T-helper 1 cell treated with Interleukin-12 subunit alpha and Interleukin-12 subunit beta and Interleukin-4 antibody, amounts not matched to agents 30 μg/mL and 1 μg/mL, for 36 hours (primary cell): ENCODE results near the gene CDKN2D.
A peak's percentile ranks its signal among the peaks of the same experiment; 100 is the strongest.
"Not testable (repeated sequence)": the region's sequence is repeated elsewhere in the genome, so short reads cannot be mapped to it uniquely, and the experiment has no call there.

Experiments used
- H3K27ac Mint-ChIP-seq: one replicate; pipeline ENCODE4 v1.8.0; 2021; ENCODE audit warnings: mild to moderate bottlenecking, mixed read lengths
- H3K27me3 Mint-ChIP-seq: one replicate; pipeline ENCODE4 v1.8.0; 2021; ENCODE audit warnings: low read depth, mixed read lengths
- H3K36me3 Mint-ChIP-seq: one replicate; pipeline ENCODE4 v1.8.0; 2021; ENCODE audit warnings: low read depth, mixed read lengths
- H3K4me1 Mint-ChIP-seq: one replicate; pipeline ENCODE4 v1.8.0; 2021; ENCODE audit warnings: low read depth, mixed read lengths
- H3K4me3 Mint-ChIP-seq: one replicate; pipeline ENCODE4 v1.8.0; 2021; ENCODE audit warnings: mild to moderate bottlenecking, moderate library complexity, mixed read lengths
- H3K9me3 Mint-ChIP-seq: one replicate; pipeline ENCODE4 v1.8.0; 2021; ENCODE audit warnings: mixed read lengths

CDKN2D gene

DNA sequence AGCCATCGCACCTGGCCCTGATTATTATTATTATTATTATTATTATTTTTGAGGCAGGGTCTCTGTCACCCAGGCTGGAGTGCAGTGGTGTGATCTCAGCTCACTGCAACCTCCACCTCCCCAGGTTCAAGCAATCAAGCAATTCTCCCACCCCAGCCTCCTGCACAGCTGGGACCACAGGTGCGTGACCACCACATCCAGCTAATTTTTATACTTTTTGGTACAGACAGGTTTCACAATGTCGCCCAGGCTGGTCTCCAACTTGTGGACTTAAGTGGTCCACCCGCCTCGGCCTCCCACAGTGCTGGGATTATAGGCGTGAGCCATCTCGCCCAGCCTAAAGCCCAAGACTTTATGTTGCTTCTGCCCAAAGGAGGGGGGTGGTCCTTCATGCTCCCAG is 24.4 kb upstream of the CDKN2D start:
- Mint-ChIP-seq H3K4me3 (no peak overlapping the region), H3K36me3 (no peaks in the 10 kb centered on the region), H3K27me3 (peaks cover 3% of the 10 kb centered on the region), H3K4me1 (peaks cover 14% of the 10 kb centered on the region), H3K27ac (no peak overlapping the region), H3K9me3 (no peaks in the 10 kb centered on the region)

DNA sequence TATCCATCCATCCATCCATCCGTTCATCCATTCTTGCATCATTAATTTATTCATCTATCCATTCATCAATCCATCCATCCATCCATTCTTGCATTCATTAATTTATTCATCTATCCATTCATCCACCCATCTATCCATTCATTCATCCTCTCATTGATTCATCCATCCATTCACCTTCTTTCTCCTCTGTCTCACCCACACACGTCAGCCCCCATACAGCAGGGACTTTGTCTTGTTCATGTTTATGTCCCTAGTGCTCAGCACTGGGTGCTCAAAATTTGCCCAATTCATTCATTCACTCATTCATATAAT is 19.0 kb upstream of the CDKN2D start:
- peaks cover 4% of the 10 kb centered on the region for H3K36me3 Mint-ChIP-seq
- no peak overlapping the region for H3K27ac Mint-ChIP-seq
- no peak overlapping the region for H3K4me3 Mint-ChIP-seq
- H3K9me3 Mint-ChIP-seq = no peaks in the 10 kb centered on the region
- H3K4me1 Mint-ChIP-seq = peaks cover 10% of the 10 kb centered on the region
- H3K27me3 Mint-ChIP-seq = peaks cover 17% of the 10 kb centered on the region

DNA sequence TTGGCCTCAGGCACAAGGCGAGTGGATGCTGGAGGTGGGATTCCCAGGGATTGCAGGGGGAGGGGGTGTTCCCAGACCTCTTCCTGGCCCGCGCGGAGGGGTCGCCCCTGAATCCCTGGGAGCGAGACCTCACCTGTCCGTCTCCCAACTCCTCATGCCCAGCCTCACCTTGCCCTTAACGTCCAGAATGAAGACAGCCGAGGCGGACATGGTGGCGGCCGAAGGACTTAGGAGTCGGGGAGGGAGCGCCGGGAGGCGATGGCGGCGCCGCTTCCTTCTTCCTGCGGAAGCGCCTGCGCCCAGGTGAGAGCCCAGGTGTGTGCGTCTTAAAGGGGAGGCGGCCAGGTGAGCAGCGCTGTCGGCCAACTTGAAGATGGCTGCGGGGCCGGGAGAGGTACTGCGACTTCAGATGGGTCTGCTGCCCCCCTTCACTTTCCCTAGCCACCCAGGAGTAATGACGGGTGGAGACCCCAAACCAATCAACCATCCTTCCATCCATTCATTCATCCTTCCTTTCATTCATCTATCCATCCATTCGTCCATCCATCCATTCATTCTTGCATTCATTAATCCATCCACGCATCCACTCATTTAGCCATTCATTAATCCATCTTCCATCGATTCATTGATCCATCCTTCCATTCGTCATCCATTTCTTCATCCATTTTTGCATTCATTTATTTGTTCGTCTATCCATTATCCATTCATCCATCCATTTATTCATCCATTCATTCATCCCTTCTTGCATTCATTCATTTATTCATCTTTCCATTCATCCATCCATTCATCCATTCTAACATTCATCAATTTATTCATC is 18.5 kb upstream of the CDKN2D start, which contains the start of gene AP1M2:
Gene AP1M2, minus strand, starts transcription at position 291 of the 817 bp plus-strand sequence. Its CDS starts 81 bp downstream, at position 210.
- H3K4me3 Mint-ChIP-seq = no peak within 1 kb of the TSS
- peaks cover 10% of the 10 kb centered on the region for H3K4me1 Mint-ChIP-seq
- H3K27ac Mint-ChIP-seq = no peak within 1 kb of the TSS
- H3K36me3 Mint-ChIP-seq = peaks cover 4% of the 10 kb centered on the region
- H3K9me3 Mint-ChIP-seq = no peaks in the 10 kb centered on the region
- H3K27me3 Mint-ChIP-seq = peaks cover 17% of the 10 kb centered on the region

DNA sequence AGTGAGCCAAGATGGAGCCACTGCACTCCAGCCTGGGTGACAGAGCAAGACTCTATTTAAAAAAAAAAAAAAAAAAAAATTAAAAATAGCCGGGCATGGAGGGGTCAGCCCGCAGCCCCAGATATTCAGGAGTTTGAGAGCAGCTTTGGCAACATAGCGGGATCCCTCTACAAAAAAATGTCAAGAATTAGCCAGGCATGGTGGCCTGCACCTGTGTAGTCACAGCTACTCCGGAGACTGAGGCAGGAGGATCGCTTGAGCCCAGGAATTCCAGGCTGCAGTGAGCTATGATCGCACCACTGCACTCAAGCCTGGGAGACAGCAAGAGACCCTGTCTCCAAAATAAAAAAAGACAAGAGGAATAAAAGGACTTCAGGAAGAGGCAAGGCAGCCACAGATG is 17.6 kb upstream of the CDKN2D start:
- H3K27me3 Mint-ChIP-seq = peaks cover 17% of the 10 kb centered on the region
- H3K4me3 Mint-ChIP-seq = no peak overlapping the region
- H3K4me1 Mint-ChIP-seq = peaks cover 12% of the 10 kb centered on the region
- no peaks in the 10 kb centered on the region for H3K9me3 Mint-ChIP-seq
- H3K36me3 Mint-ChIP-seq = peaks cover 4% of the 10 kb centered on the region
- no peak overlapping the region for H3K27ac Mint-ChIP-seq

DNA sequence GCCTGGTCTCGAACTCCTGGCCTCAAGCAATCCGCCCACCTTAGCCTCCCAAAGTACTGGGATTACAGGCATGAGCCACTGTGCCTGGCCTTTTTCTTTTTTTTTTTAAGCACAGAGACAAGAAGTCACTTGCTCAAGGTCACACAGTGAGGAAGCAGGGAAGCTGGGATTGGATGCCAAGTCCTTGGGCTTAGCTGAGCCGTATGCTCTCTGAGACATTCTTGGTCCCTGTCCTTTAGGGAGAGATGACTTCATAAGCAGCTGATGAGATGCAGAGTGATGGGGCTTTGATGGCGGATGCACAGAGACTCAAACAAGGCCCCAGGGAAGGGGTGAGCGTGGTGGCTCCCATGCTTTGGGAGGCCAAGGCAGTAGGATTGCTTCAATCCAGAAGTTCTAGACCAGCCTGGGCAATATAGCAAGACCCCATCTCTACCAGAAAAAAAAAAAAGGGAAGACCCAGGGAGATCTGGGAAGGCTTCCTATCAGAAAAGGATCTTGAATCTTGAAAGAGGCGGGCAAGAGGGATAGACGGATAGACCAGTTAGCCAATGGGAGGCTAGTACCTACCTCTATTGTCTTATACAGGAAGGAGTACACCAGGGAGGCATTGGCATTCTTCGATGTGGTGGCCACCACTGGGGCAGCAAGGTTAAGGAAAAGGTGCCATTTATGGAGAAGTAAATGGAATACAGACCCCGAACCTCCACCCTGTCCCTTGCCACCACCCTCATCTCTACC is 14.4 kb upstream of the CDKN2D start:
- peaks cover 4% of the 10 kb centered on the region for H3K36me3 Mint-ChIP-seq
- H3K4me3 Mint-ChIP-seq = no peak overlapping the region
- H3K9me3 Mint-ChIP-seq = no peaks in the 10 kb centered on the region
- no peak overlapping the region for H3K27ac Mint-ChIP-seq
- H3K4me1 Mint-ChIP-seq = peaks cover 18% of the 10 kb centered on the region
- peaks cover 17% of the 10 kb centered on the region for H3K27me3 Mint-ChIP-seq

DNA sequence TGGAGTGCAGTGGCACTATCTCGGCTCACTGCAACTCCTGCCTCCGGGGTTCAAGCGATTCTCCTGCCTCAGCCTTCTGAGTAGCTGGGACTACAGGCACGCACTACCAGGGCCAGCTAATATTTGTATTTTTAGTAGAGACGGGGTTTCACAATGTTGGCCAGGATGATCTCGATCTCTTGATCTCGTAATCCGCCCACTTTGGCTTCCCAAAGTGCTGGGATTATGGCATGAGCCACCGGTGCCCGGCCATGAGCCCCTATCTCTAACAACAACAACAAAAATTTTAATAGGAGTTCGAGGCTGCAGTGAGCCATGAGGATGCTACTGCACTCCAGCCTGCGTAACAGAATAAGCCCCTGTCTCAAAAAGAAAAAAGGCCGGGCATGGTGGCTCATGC is 13.3 kb upstream of the CDKN2D start:
- peaks cover 8% of the 10 kb centered on the region for H3K27me3 Mint-ChIP-seq
- H3K9me3 Mint-ChIP-seq = no peaks in the 10 kb centered on the region
- H3K27ac Mint-ChIP-seq = no peak overlapping the region
- H3K4me1 Mint-ChIP-seq = peaks cover 12% of the 10 kb centered on the region
- H3K4me3 Mint-ChIP-seq = no peak overlapping the region
- no peaks in the 10 kb centered on the region for H3K36me3 Mint-ChIP-seq

DNA sequence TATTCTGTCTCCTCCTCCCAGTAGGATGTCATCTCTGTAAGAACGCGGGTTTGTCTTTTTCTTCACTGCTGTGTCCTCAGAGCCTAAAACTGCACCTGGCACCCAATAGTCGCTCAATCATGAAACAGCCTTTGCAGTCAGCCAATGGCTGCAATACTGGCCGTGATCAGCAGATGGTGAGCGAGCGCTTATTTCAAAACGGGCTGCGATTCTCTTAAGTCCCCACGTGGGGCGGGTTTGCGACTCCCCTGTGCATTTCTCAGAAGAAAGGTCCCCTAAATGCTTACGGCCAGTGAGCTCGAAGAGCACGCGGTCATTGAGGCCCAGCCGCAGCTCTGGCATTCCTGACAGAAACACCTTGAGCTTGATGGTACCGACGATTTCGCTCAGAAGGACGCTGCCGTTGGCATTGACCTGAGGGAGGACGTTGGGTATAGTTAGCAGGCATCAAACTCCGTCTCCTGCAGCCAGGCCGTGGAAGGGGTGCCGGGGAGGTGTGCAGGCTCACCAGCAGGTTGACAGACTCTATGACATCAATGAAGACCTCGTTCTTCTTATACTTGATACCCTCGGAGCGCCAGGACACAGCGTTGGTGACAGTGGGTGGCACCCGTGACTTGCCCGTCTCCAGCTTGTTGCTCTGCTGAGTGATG is 12.3 kb upstream of the CDKN2D start:
- Mint-ChIP-seq H3K27me3 (peaks cover 8% of the 10 kb centered on the region), H3K4me3 (no peak overlapping the region)

DNA sequence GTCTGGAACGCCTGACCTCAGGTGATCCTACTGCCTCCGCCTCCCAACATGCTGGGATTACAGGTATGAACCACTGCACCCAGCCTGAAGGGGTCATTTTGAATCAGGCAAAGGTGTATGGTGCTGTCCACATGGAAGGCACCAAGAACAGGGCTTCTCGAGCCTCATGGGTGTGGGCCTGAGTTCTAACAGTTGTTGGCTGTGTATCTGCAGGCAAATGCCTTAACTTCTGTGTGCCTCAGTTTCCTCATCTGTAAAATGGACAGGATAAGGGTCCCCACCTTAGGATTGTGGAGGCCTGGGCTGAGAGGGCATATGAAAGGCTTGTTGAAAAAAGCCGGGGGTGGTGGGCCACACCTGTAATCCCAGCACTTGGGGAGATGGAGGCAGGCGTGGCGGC is 9.2 kb upstream of the CDKN2D start:
- H3K27me3 Mint-ChIP-seq = peaks cover 4% of the 10 kb centered on the region
- H3K4me1 Mint-ChIP-seq = peaks cover 16% of the 10 kb centered on the region
- H3K27ac Mint-ChIP-seq = no peak overlapping the region
- no peak overlapping the region for H3K4me3 Mint-ChIP-seq
- H3K9me3 Mint-ChIP-seq = no peaks in the 10 kb centered on the region
- H3K36me3 Mint-ChIP-seq = no peaks in the 10 kb centered on the region

More for the DNA sequence above, 12.3 kb upstream of the CDKN2D start:
- H3K36me3 Mint-ChIP-seq = no peaks in the 10 kb centered on the region
- H3K9me3 Mint-ChIP-seq = no peaks in the 10 kb centered on the region
- peaks cover 12% of the 10 kb centered on the region for H3K4me1 Mint-ChIP-seq
- no peak overlapping the region for H3K27ac Mint-ChIP-seq

DNA sequence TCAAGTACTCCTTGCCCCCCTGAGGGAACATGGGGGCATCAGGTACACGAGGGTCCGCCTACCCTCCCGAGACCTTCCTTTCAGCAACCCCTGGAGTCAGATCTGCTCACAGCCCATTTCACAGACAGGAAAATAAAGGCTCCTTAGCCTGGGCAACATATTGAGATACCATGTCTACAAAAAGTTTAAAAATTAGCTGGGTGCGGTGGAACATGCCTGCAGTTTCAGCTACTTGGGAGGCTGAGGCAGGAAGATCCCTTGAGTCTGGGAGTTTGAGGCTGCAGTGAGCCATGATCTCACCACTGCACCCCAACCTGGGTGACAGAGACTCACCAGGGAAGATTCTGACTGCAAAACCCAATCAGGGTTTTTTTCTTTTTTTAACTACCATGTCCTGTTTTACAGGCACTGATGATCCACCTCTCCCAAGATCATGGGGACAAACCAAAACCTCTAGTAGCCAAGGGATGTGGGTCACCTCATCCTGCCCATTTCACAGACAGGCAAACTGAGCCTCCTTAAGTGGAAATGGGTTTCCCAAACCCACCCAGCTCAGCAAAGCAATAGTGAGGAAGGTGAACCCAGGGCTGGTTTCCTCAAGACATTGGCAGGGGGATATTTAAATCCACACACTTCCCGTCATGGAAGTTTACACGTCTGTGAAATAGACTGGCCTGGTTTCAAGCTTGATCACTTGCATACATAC is 6.4 kb upstream of the CDKN2D start:
- no peaks in the 10 kb centered on the region for H3K36me3 Mint-ChIP-seq
- H3K27me3 Mint-ChIP-seq = peaks cover 4% of the 10 kb centered on the region
- H3K27ac Mint-ChIP-seq = peak overlapping the region; percentile 10
- H3K9me3 Mint-ChIP-seq = no peaks in the 10 kb centered on the region
- no peak overlapping the region for H3K4me3 Mint-ChIP-seq
- H3K4me1 Mint-ChIP-seq = peaks cover 17% of the 10 kb centered on the region

DNA sequence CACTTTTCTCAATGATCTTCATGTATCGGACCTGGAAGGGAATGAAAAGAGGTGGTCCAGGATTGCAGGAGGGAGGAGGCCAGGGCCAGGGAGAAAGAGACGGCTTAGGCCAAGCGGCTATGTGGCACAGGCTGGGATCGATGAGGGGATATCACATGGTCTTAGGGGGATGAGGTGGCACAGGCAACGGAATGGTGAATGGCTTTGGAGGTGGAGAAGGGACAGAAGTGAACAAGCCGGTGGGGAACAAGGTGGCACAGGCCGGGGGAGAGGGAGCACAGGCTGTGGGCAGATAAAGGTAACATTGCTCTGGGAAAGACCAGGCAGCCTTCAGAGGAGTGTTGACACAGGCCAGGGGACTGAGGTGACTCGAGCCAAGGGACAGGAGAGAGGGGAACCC is 5.7 kb upstream of the CDKN2D start:
- H3K27me3 Mint-ChIP-seq = peaks cover 4% of the 10 kb centered on the region
- H3K36me3 Mint-ChIP-seq = no peaks in the 10 kb centered on the region
- peak overlapping the region; percentile 11 for H3K27ac Mint-ChIP-seq
- H3K9me3 Mint-ChIP-seq = no peaks in the 10 kb centered on the region
- H3K4me3 Mint-ChIP-seq = no peak overlapping the region
- H3K4me1 Mint-ChIP-seq = peaks cover 18% of the 10 kb centered on the region

DNA sequence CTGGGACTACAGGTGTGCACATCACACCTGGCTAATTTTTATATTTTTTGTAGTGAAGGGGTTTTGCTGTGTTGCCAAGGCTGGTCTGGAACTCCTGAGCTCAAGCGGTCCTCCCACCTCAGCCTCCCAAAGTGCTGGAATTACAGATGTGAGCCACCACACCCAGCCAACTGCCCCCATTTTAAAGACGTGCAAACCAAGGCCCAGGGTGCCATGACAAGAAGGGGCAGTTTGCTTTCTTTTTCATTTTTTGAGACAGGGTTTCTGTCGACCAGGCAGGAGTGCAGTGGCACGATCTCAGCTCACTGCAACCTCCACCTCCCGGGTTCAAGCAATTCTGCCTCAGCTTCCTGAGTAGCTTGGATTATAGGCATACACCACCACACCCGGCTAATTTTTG is 5.0 kb upstream of the CDKN2D start:
- H3K4me1 Mint-ChIP-seq = peaks cover 24% of the 10 kb centered on the region
- not testable (repeated sequence) for H3K27ac Mint-ChIP-seq, H3K4me3 Mint-ChIP-seq, H3K27me3 Mint-ChIP-seq, H3K9me3 Mint-ChIP-seq, H3K36me3 Mint-ChIP-seq

DNA sequence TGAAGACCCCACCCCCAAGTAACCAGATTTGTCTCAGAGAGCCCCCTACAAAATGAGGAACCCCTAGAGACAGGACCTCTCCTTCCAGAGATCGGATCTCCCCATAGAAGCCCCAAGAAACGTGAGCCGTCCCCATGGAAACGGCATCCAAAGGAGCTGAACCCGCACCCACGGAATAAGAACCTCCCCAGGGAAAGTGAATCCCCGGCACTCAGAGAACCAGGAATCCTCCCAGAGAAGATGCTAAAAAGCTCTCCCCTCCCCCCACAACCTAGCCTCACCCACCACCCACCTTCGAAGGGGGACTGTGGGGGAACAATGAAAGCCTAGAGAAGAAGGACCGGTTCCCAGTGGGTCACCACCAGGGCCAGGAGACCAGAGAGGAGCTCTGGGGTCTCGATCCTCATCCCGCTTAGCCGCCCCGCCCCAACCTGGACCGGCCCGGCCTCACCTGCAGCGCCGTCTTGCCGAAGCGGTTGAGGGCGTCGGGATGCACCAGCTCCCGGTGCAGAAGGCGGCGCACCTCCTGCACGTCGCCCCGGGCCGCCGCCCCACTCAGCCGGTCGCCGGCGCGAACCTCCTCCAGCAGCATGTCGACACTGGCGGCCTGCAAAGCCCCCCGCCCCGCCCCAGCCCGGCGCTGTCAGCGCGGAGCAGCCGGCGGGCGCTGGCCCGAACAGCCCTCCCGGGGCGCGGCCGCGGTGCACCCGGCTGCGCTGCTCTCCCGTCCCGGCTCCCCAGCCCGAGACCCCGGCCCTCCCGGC is 535 bp downstream of the CDKN2D start:
- Mint-ChIP-seq H3K36me3 (peaks cover 29% of the 10 kb centered on the region), H3K4me1 (peaks cover 44% of the 10 kb centered on the region), H3K9me3 (no peaks in the 10 kb centered on the region), H3K27me3 (no peaks in the 10 kb centered on the region), H3K27ac (peak overlapping the region; percentile 88), H3K4me3 (peak overlapping the region; percentile 99)

DNA sequence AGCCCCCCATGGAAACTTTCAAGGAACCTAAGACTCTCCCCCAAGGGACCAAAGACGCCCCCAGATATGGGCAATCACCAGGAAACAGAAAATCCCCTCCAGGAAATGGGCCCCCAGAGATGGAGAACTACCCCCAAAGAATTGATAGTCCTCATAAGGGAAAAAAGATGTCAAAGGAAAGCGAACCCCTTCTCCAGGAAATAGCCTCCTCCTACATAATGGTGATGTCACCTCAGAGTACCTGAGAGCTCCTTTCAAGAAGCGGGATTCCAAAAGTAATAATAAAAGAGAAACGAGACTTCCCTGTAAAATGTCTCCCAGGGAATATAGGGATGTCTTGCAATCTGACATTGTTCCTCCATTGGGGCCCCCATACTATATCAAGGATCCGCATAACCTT is 1.1 kb downstream of the CDKN2D start:
- Mint-ChIP-seq H3K27me3 (no peaks in the 10 kb centered on the region), H3K36me3 (peaks cover 29% of the 10 kb centered on the region), H3K27ac (peak overlapping the region; percentile 88), H3K4me3 (peak overlapping the region; percentile 99), H3K4me1 (peaks cover 45% of the 10 kb centered on the region), H3K9me3 (no peaks in the 10 kb centered on the region)
